Suprapubic skin (tissue), 4 donors: ENCODE results near the gene WNT8B. TPM values are rescaled to one million over a fixed set of nuclear protein-coding genes. Genes with fewer than 3 reads are reported as not detected.
A peak's percentile ranks its signal among the peaks of the same experiment; 100 is the strongest.

Experiments
- DNase-seq, 2 donors: peaks; one replicate each; pipeline ENCODE4 v3.0.0-alpha.2; 2019; ENCODE audit warnings: low spot score in 2 of 2
- H3K27ac ChIP-seq: fragments of 200-600 bp; sonication (generic); one replicate; pipeline ENCODE4 v1.5.1; 2019
- H3K27me3 ChIP-seq: fragments of 200-600 bp; sonication (generic); one replicate; pipeline ENCODE4 v1.5.1; 2019
- H3K36me3 ChIP-seq: fragments of 200-600 bp; sonication (generic); one replicate; pipeline ENCODE4 v1.5.1; 2019
- H3K4me1 ChIP-seq: fragments of 200-600 bp; sonication (generic); one replicate; pipeline ENCODE4 v1.5.1; 2019
- H3K4me3 ChIP-seq: fragments of 200-600 bp; sonication (generic); one replicate; pipeline ENCODE4 v1.5.1; 2019; ENCODE audit warnings: mild to moderate bottlenecking
- H3K9me3 ChIP-seq: fragments of 200-600 bp; sonication (generic); one replicate; pipeline ENCODE4 v1.5.1; 2019
- EP300 ChIP-seq: sonication (generic); formaldehyde crosslinking; IDR thresholded peaks from one replicate; pipeline ENCODE4 v1.6.1; 2017; ENCODE audit warnings: antibody characterized with exemption
- POLR2A ChIP-seq, 2 donors: fragments of 450-650 bp; IDR thresholded peaks; one replicate each; pipeline ENCODE4 v1.6.1; 2017; ENCODE audit warnings: antibody characterized with exemption in 2 of 2, mild to moderate bottlenecking in 2 of 2, moderate library complexity in 2 of 2
- POLR2AphosphoS5 ChIP-seq, 3 donors: sonication (generic); formaldehyde crosslinking; IDR thresholded peaks; one replicate each; pipeline ENCODE4 v1.6.1; 2017; ENCODE audit warnings: antibody characterized with exemption in 3 of 3
- WGBS: methylation state at CpG from one replicate; pipeline ENCODE4 v1.1.5; 2018; 5-methylcytosine and 5-hydroxymethylcytosine counted together
- total RNA-seq, 4 donors: library from RNA; depleted of rRNA; stranded (reverse); fragments of >200 nt; gene quantifications; one replicate each; pipeline ENCODE4 v1.1.0, GENCODE V29; 2016
- TF ChIP-seq, protein P1 (sequence below), 2 donors: fragments of 200-600 bp in 1 of 2; fragments of 450-650 bp in 1 of 2; sonication (generic) in 1 of 2; IDR thresholded peaks; one replicate each; pipeline ENCODE4 v1.5.1; 2016 to 2019; ENCODE audit warnings: antibody characterized with exemption in 2 of 2, mild to moderate bottlenecking in 1 of 2, moderate library complexity in 1 of 2

Gene WNT8B
- total RNA-seq, 4 donors from 2014 or later, result 0.34 TPM; not detected in 3

DNA sequence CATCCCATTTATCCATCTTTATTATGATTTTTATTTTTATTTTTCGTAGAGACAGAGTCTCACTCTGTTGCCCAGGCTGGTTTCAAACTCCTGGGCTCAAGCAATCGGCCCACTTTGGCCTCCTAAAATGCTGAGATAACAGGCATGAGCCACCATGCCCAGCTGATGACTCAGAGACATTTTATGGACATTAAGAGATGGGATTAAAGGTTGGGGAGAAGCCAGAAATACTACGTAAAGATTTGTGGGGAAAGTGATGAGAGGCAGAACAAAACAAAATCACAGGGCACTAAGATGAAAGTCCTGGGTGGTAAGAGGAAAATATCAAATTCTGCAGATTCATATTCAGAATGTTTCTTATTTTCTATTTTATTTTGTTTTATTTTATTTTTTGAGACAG, 7.6 kb downstream of the WNT8B start:
- Histone ChIP-seq H3K4me3 (no peak overlapping the region), H3K9me3 (no peaks in the 10 kb centered on the region), H3K36me3 (no peaks in the 10 kb centered on the region), H3K27me3 (peaks cover 10% of the 10 kb centered on the region), H3K27ac (no peak overlapping the region), H3K4me1 (no peaks in the 10 kb centered on the region)
- 82% methylated on average over 3 of the region's 3 CpGs for WGBS
- DNase-seq, result no peak
- TF ChIP-seq, protein P1, sequence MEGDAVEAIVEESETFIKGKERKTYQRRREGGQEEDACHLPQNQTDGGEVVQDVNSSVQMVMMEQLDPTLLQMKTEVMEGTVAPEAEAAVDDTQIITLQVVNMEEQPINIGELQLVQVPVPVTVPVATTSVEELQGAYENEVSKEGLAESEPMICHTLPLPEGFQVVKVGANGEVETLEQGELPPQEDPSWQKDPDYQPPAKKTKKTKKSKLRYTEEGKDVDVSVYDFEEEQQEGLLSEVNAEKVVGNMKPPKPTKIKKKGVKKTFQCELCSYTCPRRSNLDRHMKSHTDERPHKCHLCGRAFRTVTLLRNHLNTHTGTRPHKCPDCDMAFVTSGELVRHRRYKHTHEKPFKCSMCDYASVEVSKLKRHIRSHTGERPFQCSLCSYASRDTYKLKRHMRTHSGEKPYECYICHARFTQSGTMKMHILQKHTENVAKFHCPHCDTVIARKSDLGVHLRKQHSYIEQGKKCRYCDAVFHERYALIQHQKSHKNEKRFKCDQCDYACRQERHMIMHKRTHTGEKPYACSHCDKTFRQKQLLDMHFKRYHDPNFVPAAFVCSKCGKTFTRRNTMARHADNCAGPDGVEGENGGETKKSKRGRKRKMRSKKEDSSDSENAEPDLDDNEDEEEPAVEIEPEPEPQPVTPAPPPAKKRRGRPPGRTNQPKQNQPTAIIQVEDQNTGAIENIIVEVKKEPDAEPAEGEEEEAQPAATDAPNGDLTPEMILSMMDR (IDR thresholded peaks at IDR 0.05), result no peak
- TF ChIP-seq EP300 (no peak), POLR2A (IDR thresholded peaks at IDR 0.05) (no peak), POLR2AphosphoS5 (IDR thresholded peaks at IDR 0.05) (no peak)

DNA sequence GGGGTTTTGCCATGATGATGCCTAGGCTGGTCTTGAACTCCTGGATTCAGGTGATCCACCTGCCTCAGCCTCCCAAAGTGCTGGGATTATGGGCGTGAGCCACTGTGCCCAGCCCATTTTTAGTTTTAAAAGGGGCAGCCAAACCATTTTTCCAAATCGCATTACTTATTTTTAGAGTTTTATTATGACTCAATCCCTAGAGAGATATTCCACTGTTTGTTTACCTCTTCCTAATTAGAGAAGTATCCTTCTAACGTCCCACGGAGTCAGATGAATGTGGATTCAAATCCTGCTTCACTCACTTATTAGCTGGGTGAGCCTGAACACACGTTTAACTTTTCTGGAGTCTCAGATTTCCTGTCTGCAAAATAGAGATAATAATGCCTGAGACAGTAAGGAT, 15.2 kb downstream of the WNT8B start:
- H3K4me3 ChIP-seq, result no peak overlapping the region
- TF ChIP-seq, protein P1 (IDR thresholded peaks at IDR 0.05), result no peak
- no peak for DNase-seq
- H3K9me3 ChIP-seq, result no peaks in the 10 kb centered on the region
- peaks cover 17% of the 10 kb centered on the region for H3K4me1 ChIP-seq
- no peaks in the 10 kb centered on the region for H3K36me3 ChIP-seq
- WGBS, result 48% methylated on average over 5 of the region's 5 CpGs
- H3K27ac ChIP-seq, result no peak overlapping the region
- H3K27me3 ChIP-seq, result peaks cover 40% of the 10 kb centered on the region

DNA sequence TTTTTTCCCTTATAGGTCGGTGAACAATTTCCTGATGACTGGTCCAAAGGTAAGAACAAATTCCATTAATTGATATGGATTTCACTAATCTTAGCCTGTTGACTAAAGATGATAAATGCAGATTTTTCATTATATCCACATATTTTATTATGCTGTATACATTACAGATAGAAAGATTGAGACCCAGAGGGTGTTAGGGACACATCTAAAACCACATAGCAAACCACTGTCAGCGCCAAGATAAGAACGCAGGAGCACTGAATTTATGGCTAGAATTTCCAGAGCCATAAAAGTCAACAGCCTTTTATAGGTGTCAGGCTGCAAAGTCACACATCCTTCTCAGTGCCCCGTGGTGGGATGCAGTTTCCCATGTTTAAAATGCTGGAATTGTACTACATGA, 16.2 kb downstream of the WNT8B start:
- no peaks in the 10 kb centered on the region for H3K9me3 ChIP-seq
- no peak overlapping the region for H3K27ac ChIP-seq
- 17% methylated on average over 4 of the region's 4 CpGs for whole genome bisulfite sequencing
- no peak for DNase-seq
- peaks cover 45% of the 10 kb centered on the region for H3K27me3 ChIP-seq
- TF ChIP-seq POLR2A (IDR thresholded peaks at IDR 0.05) (no peak), POLR2AphosphoS5 (IDR thresholded peaks at IDR 0.05) (no peak)
- H3K4me3 ChIP-seq, result no peak overlapping the region
- no peaks in the 10 kb centered on the region for H3K36me3 ChIP-seq
- H3K4me1 ChIP-seq, result peaks cover 19% of the 10 kb centered on the region

DNA sequence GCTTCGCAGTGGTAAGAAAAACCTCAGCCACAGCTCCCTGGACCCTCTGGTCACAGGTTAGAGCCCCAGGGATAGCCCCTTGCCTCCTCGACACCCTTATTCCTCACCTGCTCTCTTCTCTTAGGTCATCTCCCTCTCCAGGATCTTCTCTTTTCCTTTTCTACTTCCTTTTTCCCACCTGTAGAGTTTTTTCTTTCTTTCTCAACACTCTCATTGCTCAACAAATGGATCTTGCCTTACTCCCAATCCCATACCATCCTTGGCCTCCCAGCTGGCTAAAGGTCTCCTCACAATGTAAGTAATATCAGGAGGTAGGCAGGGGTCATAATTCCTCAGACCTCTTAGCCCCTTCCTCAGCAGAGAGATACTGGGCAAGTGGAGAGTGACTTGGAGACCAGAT, 17.2 kb downstream of the WNT8B start:
- H3K36me3 ChIP-seq, result no peaks in the 10 kb centered on the region
- peaks cover 19% of the 10 kb centered on the region for H3K4me1 ChIP-seq
- no peak overlapping the region for H3K4me3 ChIP-seq
- TF ChIP-seq POLR2AphosphoS5 (IDR thresholded peaks at IDR 0.05) (no peak), EP300 (no peak), POLR2A (IDR thresholded peaks at IDR 0.05) (no peak)
- TF ChIP-seq, protein P1 (IDR thresholded peaks at IDR 0.05), result no peak
- no peak overlapping the region for H3K27ac ChIP-seq
- peaks cover 39% of the 10 kb centered on the region for H3K27me3 ChIP-seq
- 80% methylated on average over 2 of the region's 2 CpGs for WGBS
- H3K9me3 ChIP-seq, result no peaks in the 10 kb centered on the region
- DNase-seq, result no peak

DNA sequence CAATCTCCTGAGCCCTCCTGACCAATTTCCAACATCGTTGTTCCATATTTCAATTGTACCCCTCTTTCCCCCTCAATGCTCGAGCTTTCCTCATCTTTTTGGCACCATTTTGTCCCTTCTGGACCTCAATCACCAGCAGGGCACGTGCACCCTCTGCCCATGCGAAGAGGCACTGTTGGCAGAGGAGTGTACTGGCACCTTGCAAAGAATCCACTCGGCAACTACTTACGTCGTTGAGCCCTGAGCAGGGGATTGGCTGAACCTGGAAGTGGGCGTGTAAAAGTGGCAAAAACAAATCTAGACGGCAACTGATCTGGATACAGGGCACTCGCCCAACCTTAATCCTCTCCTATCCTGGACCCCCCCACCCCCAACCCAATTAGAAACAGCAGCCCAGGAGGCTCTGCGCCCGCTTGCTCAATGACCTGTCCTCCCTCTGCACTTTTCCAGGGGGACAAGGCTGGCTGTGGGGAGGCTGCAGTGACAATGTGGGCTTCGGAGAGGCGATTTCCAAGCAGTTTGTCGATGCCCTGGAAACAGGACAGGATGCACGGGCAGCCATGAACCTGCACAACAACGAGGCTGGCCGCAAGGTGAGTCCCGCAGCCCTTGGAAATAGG, 18.8 kb downstream of the WNT8B start:
- Histone ChIP-seq H3K27me3 (peaks cover 38% of the 10 kb centered on the region), H3K27ac (no peak overlapping the region), H3K4me3 (peak overlapping the region; percentile 54), H3K9me3 (no peaks in the 10 kb centered on the region), H3K36me3 (no peaks in the 10 kb centered on the region), H3K4me1 (peaks cover 19% of the 10 kb centered on the region)
- WGBS, result 2% methylated on average over 16 of the region's 19 CpGs
- TF ChIP-seq POLR2A (IDR thresholded peaks at IDR 0.05) (no peak), POLR2AphosphoS5 (IDR thresholded peaks at IDR 0.05) (no peak), EP300 (no peak)
- TF ChIP-seq, protein P1 (IDR thresholded peaks at IDR 0.05), result no peak
- DNase-seq, result peak; percentile 86 to 91
